Prostate gland (tissue), 2 donors: ENCODE measurements around the gene TRPC1. TPM values are rescaled to one million over a fixed set of nuclear protein-coding genes. Genes with fewer than 3 reads are reported as not detected.

Experiments used
- DNase-seq: peaks from one replicate; pipeline ENCODE4 v3.0.0-alpha.2; 2019; ENCODE audit warnings: low spot score
- H3K27ac ChIP-seq, 2 donors: fragments of 200-600 bp; sonication (generic); 2 replicates each; pipeline ENCODE4 v1.5.1; 2017 to 2019
- H3K27me3 ChIP-seq: fragments of 200-600 bp; sonication (generic); replicated peaks from 2 replicates; pipeline ENCODE4 v1.5.1; 2019; ENCODE audit not compliant: insufficient read depth
- H3K36me3 ChIP-seq, 2 donors: fragments of 200-600 bp; sonication (generic); 1 replicate in 1 of 2; 2 replicates in 1 of 2; pipeline versions ENCODE4 v1.5.1 to v1.8.1; 2017 to 2019
- H3K4me1 ChIP-seq: fragments of 200-600 bp; sonication (generic); replicated peaks from 2 replicates; pipeline ENCODE4 v1.5.1; 2019
- H3K4me3 ChIP-seq, 2 donors: fragments of 200-600 bp; sonication (generic); 2 replicates each; pipeline ENCODE4 v1.5.1; 2017 to 2019
- H3K9me3 ChIP-seq: fragments of 200-600 bp; sonication (generic); 2 replicates; pipeline ENCODE4 v1.5.1; 2017
- POLR2A ChIP-seq: fragments of 450-650 bp; IDR thresholded peaks from one replicate; pipeline ENCODE4 v1.6.1; 2016; ENCODE audit warnings: antibody characterized with exemption, mild to moderate bottlenecking
- POLR2AphosphoS5 ChIP-seq: sonication (generic); formaldehyde crosslinking; IDR thresholded peaks from one replicate; pipeline ENCODE4 v1.6.1; 2017; ENCODE audit warnings: antibody characterized with exemption
- WGBS: methylation state at CpG from one replicate; pipeline ENCODE4 v1.1.5; 2018; 5-methylcytosine and 5-hydroxymethylcytosine counted together
- intact Hi-C: fragments of 100-400 bp; cut with DNase I; formaldehyde crosslinking; loops from one replicate; pipeline ENCODE4 v1.14.2; 2022
- small RNA-seq, 2 donors: library from RNA; depleted of rRNA; stranded (forward); fragments of <200 nt; gene quantifications; one replicate each; pipeline ENCODE3, GENCODE V24; 2016
- total RNA-seq, 2 donors: library from RNA; depleted of rRNA; stranded (reverse); fragments of >200 nt; gene quantifications; one replicate each; pipeline ENCODE4 v1.1.0, GENCODE V29; 2016
- TF ChIP-seq, protein P1 (sequence below), 4 experiments: fragments of 200-600 bp in 2 of 4; fragments of 450-650 bp in 2 of 4; sonication (generic) in 2 of 4; IDR thresholded peaks; 1 replicate in 3 of 4; 2 replicates in 1 of 4; pipeline ENCODE4 v1.5.1; 2016 to 2019; ENCODE audit warnings: antibody characterized with exemption in 4 of 4, mild to moderate bottlenecking in 2 of 4, moderate library complexity in 2 of 4

Gene TRPC1
- total RNA-seq, 2 donors from 2014 or later: 8.1 to 12.8 TPM

DNA sequence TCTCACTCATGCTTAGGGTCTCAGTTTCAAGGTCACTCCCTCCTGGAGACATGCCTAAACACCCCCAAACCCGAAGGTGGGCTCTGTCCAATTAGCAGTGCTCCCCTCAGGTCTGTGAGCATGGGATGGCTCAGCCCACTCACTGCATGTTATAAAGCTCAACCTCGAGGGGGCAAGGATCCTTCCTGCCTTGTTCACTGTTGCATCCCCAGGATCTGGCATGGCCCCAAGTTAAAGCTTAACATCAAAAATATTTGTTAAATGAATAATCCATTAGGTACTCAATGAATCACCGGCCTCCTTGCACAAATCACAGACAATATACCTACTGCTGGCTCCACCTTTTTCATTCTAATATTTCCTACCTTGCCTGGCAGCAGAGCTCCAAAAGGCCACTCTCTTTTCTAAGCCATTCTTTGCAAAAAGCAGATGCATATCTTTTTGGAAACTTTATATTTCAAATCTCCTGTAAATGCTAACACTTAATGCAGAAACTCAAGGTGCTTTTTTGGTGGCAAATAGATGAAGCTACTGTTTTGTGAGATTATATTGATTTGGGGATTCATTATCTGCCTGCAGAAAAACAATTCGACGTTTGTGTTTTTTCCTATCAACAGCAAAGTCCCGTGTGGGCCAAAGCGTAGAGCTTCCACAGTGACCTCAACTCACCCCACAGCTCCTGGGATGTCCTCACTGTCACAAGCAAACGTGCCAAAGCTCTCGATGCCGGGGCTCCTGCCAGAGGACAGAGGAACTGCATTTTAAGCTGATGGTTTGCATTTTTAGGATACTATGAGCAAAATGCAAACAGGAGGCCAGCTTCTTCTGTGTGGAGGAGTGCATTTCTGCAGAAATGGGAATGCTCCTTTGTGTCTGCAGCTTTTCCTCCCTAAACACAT lies 129.7 kb downstream of the TRPC1 start:
- Histone ChIP-seq H3K36me3 (no peaks in the 10 kb centered on the region), H3K4me3 (no peak overlapping the region), H3K4me1 (no peaks in the 10 kb centered on the region), H3K27ac (no peak overlapping the region), H3K9me3 (no peaks in the 10 kb centered on the region), H3K27me3 (no peaks in the 10 kb centered on the region)
- WGBS: 34% methylated on average over 10 of the region's 10 CpGs
- no peak for TF ChIP-seq POLR2A
- TF ChIP-seq POLR2AphosphoS5: no peak
- TF ChIP-seq, protein P1, sequence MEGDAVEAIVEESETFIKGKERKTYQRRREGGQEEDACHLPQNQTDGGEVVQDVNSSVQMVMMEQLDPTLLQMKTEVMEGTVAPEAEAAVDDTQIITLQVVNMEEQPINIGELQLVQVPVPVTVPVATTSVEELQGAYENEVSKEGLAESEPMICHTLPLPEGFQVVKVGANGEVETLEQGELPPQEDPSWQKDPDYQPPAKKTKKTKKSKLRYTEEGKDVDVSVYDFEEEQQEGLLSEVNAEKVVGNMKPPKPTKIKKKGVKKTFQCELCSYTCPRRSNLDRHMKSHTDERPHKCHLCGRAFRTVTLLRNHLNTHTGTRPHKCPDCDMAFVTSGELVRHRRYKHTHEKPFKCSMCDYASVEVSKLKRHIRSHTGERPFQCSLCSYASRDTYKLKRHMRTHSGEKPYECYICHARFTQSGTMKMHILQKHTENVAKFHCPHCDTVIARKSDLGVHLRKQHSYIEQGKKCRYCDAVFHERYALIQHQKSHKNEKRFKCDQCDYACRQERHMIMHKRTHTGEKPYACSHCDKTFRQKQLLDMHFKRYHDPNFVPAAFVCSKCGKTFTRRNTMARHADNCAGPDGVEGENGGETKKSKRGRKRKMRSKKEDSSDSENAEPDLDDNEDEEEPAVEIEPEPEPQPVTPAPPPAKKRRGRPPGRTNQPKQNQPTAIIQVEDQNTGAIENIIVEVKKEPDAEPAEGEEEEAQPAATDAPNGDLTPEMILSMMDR (IDR thresholded peaks at IDR 0.05): no peak
- intact Hi-C loops: no loop called here
- no peak for DNase-seq

DNA sequence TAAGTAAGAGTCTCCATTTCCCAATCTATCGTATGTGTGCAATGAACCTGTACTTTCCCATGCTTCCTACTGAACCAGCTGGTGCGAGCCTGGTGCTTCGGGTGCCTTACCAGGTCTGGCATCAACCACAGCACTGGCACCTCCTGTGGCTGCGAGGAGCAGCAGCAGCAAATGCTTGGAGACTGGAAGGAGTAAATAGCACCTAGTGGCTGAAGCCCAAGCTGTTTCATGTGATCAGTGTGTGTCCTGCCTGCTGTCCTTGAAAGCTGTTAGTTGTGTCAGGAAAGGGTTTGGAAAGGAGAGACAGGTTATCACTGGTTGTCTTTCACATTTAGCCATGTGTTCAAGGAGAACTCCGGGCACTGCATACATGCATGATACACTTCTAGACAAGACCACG lies 133.2 kb downstream of the TRPC1 start:
- intact Hi-C loops: no loop called here
- no peak overlapping the region for H3K4me3 ChIP-seq
- no peaks in the 10 kb centered on the region for H3K36me3 ChIP-seq
- H3K27me3 ChIP-seq: no peaks in the 10 kb centered on the region
- no peak for TF ChIP-seq POLR2A
- TF ChIP-seq, protein P1 (IDR thresholded peaks at IDR 0.05): peak in 1 of 4 experiments; percentile 7
- DNase-seq: no peak
- 53% methylated on average over 6 of the region's 6 CpGs for WGBS
- no peak overlapping the region for H3K27ac ChIP-seq
- H3K9me3 ChIP-seq: no peaks in the 10 kb centered on the region
- H3K4me1 ChIP-seq: no peaks in the 10 kb centered on the region

Small RNA genes lying within 50 kb of the gene (small RNA-seq; reads per million reads assigned to genes)
- gene RNU7-47P: 0 reads per million in 2 donors

Other genes starting within 250 kb of the TRPC1 start
- 10 to 100 TPM; 35.6 to 36.1 TPM for gene ATR, start 145.3 kb upstream of the TRPC1 start, total RNA-seq
- 1 to 10 TPM; 6.4 to 7.0 TPM for gene PLS1, start 127.6 kb upstream of the TRPC1 start, total RNA-seq
- 10 to 100 TPM; 11.0 to 14.2 TPM for gene PCOLCE2, start 165.0 kb downstream of the TRPC1 start, total RNA-seq
- gene PAQR9, start 239.6 kb downstream of the TRPC1 start, total RNA-seq: 1 to 10 TPM in 1 of 2 donors, not detected in 1; 6.2 TPM